HFF-Myc (cell line): ENCODE measurements around the gene TTLL10.

Experiments
- DNase-seq: peaks from one replicate; pipeline ENCODE4 v3.0.0-alpha.2; 2011; ENCODE audit warnings: low read depth; ENCODE audit errors: extremely low read depth
- H3K4me3 ChIP-seq: replicated peaks from 2 replicates; pipeline ENCODE4 v1.5.1; 2011; ENCODE audit warnings: low read depth, mild to moderate bottlenecking, control low read depth, low read length
- TF ChIP-seq, protein P1 (sequence below): IDR thresholded peaks from 2 replicates; pipeline ENCODE4 v1.5.1; 2012; ENCODE audit warnings: mild to moderate bottlenecking, low read depth, low read length, control low read depth; ENCODE audit errors: missing control alignments

TTLL10 gene

DNA sequence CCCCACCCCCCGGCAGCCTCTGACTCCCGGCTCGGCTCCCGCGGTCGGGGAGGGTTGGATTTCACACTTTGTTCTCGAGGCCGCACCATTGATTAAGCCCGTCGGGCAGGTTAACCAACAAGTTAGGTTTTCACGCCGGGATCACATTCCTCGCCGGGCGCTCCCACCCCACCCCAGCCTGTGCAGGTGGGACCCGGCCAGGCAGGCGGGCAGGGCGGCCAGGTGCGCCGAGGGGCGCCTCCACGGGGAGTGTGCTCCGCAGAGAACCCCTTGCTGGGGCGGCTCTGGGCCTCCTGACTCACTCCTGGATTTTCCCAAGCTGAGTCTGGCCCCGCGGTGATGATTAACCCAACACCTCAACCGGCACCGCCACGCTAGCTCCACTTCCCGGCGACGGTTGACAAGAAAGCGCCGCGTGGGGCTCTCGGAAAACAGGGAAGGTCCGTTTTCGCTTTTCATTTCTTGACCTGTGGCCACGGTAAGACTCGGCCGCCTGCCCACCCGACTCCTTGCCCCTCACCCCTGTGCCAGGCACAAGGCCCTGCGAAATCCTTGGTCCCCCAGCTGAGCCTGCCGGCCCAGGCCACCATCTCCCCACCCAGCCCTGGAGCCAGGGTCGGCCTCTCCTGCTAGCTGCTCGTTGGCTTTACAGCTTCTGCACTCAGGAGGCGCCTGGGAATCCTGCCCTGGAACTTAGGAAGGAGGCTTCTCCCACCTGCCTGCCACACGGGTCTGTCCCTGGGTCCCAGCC is 8.8 kb upstream of the TTLL10 start:
- H3K4me3 ChIP-seq, result no peak overlapping the region
- TF ChIP-seq, protein P1, sequence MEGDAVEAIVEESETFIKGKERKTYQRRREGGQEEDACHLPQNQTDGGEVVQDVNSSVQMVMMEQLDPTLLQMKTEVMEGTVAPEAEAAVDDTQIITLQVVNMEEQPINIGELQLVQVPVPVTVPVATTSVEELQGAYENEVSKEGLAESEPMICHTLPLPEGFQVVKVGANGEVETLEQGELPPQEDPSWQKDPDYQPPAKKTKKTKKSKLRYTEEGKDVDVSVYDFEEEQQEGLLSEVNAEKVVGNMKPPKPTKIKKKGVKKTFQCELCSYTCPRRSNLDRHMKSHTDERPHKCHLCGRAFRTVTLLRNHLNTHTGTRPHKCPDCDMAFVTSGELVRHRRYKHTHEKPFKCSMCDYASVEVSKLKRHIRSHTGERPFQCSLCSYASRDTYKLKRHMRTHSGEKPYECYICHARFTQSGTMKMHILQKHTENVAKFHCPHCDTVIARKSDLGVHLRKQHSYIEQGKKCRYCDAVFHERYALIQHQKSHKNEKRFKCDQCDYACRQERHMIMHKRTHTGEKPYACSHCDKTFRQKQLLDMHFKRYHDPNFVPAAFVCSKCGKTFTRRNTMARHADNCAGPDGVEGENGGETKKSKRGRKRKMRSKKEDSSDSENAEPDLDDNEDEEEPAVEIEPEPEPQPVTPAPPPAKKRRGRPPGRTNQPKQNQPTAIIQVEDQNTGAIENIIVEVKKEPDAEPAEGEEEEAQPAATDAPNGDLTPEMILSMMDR, result no peak
- no peak for DNase-seq

DNA sequence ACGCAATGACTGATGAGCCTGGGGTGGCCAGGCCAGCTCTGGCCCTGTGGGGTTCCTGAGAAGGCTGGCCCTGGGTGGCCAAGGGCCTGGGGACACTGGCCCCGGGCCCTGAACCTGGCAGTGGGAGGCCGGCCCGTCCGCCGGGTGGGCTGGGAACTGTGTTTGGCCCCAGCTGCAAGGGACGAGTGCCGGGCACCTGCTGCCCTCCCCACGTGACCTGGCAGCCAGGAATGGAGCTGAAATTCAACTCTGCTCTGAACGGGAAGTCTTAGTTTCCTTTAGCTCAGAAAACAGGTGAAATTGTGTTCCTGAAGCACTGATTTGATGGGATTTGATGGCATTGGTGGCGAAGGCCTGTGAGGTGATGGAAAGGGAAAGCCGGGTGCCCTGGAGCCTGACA is 8.2 kb upstream of the TTLL10 start:
- no peak overlapping the region for H3K4me3 ChIP-seq
- TF ChIP-seq, protein P1, result no peak
- DNase-seq, result no peak

GRCh38 chr1:1165900-1166421 is 7.7 kb upstream of the TTLL10 start:
- DNase-seq, result no peak
- TF ChIP-seq, protein P1, result no peak
- H3K4me3 ChIP-seq, result no peak overlapping the region

GRCh38 chr1:1166642-1167397 is 6.9 kb upstream of the TTLL10 start:
- H3K4me3 ChIP-seq, result no peak overlapping the region
- TF ChIP-seq, protein P1, result no peak
- DNase-seq, result no peak

- no peak overlapping the region for H3K4me3 ChIP-seq
- DNase-seq, result no peak
- TF ChIP-seq, protein P1, result no peak
These were observed 6.3 kb upstream of the TTLL10 start for GRCh38 chr1:1167398-1167821.

DNA sequence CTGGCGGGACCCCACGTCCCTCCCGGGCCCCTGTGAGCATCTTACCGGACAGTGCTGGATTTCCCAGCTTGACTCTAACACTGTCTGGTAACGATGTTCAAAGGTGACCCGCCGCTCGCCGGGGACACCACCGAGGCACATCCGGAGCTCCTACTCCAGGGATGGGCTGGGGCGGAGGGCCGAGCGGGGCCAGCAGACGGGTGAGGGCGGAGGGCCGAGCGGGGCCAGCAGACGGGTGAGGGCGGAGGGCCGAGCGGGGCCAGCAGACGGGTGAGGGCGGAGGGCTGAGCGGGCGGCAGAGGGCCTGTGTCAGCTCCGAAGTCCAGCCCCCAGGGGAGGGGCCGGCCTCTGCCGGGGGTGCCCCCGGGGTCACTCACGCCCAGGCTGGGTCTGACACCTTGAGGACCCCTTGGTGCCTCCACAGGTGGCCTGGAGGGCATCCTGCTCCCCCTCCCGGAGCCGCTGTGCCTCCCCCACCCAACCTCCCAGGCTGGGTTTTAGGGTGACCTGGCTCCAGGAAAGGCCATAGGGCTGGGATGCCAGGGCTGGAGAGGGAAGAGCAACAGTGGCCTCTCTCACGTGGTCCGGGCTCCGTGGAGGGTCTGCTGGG is 5.7 kb upstream of the TTLL10 start:
- H3K4me3 ChIP-seq, result no peak overlapping the region
- TF ChIP-seq, protein P1, result no peak
- no peak for DNase-seq
